Osteocyte (in vitro differentiated cells): ENCODE measurements around the gene TAF4. TPM values are rescaled to one million over a fixed set of nuclear protein-coding genes. Genes with fewer than 3 reads are reported as not detected.

Experiments
- DNase-seq: peaks from one replicate; pipeline ENCODE4 v3.0.0; 2021; ENCODE audit warnings: mixed read lengths; ENCODE audit not compliant: unreplicated experiment; ENCODE audit errors: extremely low spot score
- H3K27ac Mint-ChIP-seq: one replicate; pipeline ENCODE4 v1.8.0; 2021; ENCODE audit warnings: mild to moderate bottlenecking, mixed read lengths; ENCODE audit not compliant: unreplicated experiment
- H3K27me3 Mint-ChIP-seq: one replicate; pipeline ENCODE4 v1.8.0; 2021; ENCODE audit warnings: mixed read lengths; ENCODE audit not compliant: unreplicated experiment
- H3K36me3 Mint-ChIP-seq: one replicate; pipeline ENCODE4 v1.8.0; 2021; ENCODE audit warnings: mixed read lengths; ENCODE audit not compliant: unreplicated experiment
- H3K4me1 Mint-ChIP-seq: one replicate; pipeline ENCODE4 v1.8.0; 2021; ENCODE audit warnings: mixed read lengths; ENCODE audit not compliant: unreplicated experiment
- H3K4me3 Mint-ChIP-seq: one replicate; pipeline ENCODE4 v1.8.0; 2021; ENCODE audit warnings: mild to moderate bottlenecking, moderate library complexity, mixed read lengths; ENCODE audit not compliant: unreplicated experiment
- H3K9me3 Mint-ChIP-seq: one replicate; pipeline ENCODE4 v1.8.0; 2021; ENCODE audit warnings: mixed read lengths; ENCODE audit not compliant: unreplicated experiment
- CTCF ChIP-seq: fragments of 200-600 bp; sonication (generic); IDR thresholded peaks from 2 replicates; pipeline ENCODE4 v1.5.0; 2021; ENCODE audit warnings: antibody characterized with exemption, mild to moderate bottlenecking, moderate library complexity
- total RNA-seq: library from RNA; stranded (reverse); gene quantifications from 2 replicates; pipeline ENCODE4 v1.2.1, GENCODE V29; 2021

The TAF4 gene
- total RNA-seq, 1 donor from 2014 or later: 22.8 TPM

- H3K27me3 Mint-ChIP-seq: no peaks in the 10 kb centered on the region
- peak overlapping the region; percentile 78 for H3K4me3 Mint-ChIP-seq
- H3K9me3 Mint-ChIP-seq: no peaks in the 10 kb centered on the region
- DNase-seq: no peak
- H3K27ac Mint-ChIP-seq: no peak overlapping the region
- peaks cover 32% of the 10 kb centered on the region for H3K4me1 Mint-ChIP-seq
- no peaks in the 10 kb centered on the region for H3K36me3 Mint-ChIP-seq
- TF ChIP-seq CTCF: no peak
Observed at GRCh38 chr20:62064770-62065673, 659 bp downstream of the TAF4 start.

- Mint-ChIP-seq H3K4me3 (peak overlapping the region; percentile 73), H3K36me3 (no peaks in the 10 kb centered on the region), H3K9me3 (no peaks in the 10 kb centered on the region), H3K4me1 (peaks cover 32% of the 10 kb centered on the region), H3K27ac (no peak overlapping the region), H3K27me3 (no peaks in the 10 kb centered on the region)
- no peak for TF ChIP-seq CTCF
- no peak for DNase-seq
Observed at GRCh38 chr20:62063981-62064769, 1.5 kb downstream of the TAF4 start.

- H3K4me3 Mint-ChIP-seq: peak overlapping the region; percentile 73
- TF ChIP-seq CTCF: no peak
Observed at GRCh38 chr20:62063315-62063980, 2.2 kb downstream of the TAF4 start.

GRCh38 chr20:62062661-62063314, 2.9 kb downstream of the TAF4 start:
- H3K27ac Mint-ChIP-seq: no peak overlapping the region
- H3K9me3 Mint-ChIP-seq: no peaks in the 10 kb centered on the region
- TF ChIP-seq CTCF: no peak
- no peaks in the 10 kb centered on the region for H3K36me3 Mint-ChIP-seq
- no peak for DNase-seq
- H3K4me3 Mint-ChIP-seq: peak overlapping the region; percentile 73
- peaks cover 30% of the 10 kb centered on the region for H3K4me1 Mint-ChIP-seq
- H3K27me3 Mint-ChIP-seq: no peaks in the 10 kb centered on the region

More at GRCh38 chr20:62063315-62063980, 2.2 kb downstream of the TAF4 start:
- Mint-ChIP-seq H3K36me3 (no peaks in the 10 kb centered on the region), H3K27me3 (no peaks in the 10 kb centered on the region), H3K9me3 (no peaks in the 10 kb centered on the region), H3K4me1 (peaks cover 32% of the 10 kb centered on the region), H3K27ac (no peak overlapping the region)
- DNase-seq: no peak
